WTC11 (cell line): ENCODE results near the gene SRD5A1. TPM values are rescaled to one million over a fixed set of nuclear protein-coding genes. Genes with fewer than 3 reads are reported as not detected.
A peak's percentile ranks its signal among the peaks of the same experiment; 100 is the strongest.

Experiments
- ATAC-seq: fragments of 200-7000 bp; cut with Tn5 transposase; 2 replicates; pipeline ENCODE4 v1.10.0; 2021; ENCODE audit warnings: mild to moderate bottlenecking, moderate library complexity
- CTCF ChIA-PET: fragments of 300-600 bp; sonication (Branson Sonifier 250); formaldehyde crosslinking; loops from one replicate; lab custom pipeline; 2021; ENCODE audit warnings: antibody characterized with exemption; lab: Charles Lee
- POLR2A ChIA-PET: fragments of 350-600 bp; sonication (Branson Sonifier 250); formaldehyde crosslinking; loops from one replicate; lab custom pipeline; 2021; ENCODE audit warnings: antibody characterized with exemption; lab: Charles Lee
- DNase-seq: peaks from one replicate; pipeline ENCODE4 v3.0.0; 2021; ENCODE audit warnings: low spot score
- H3K27ac Mint-ChIP-seq: 2 replicates; pipeline ENCODE4 v1.8.0; 2021; ENCODE audit warnings: mixed read lengths
- H3K27me3 Mint-ChIP-seq: 2 replicates; pipeline ENCODE4 v1.8.0; 2021; ENCODE audit warnings: low read depth, mild to moderate bottlenecking, moderate library complexity, mixed read lengths
- H3K36me3 Mint-ChIP-seq: 2 replicates; pipeline ENCODE4 v1.8.0; 2021; ENCODE audit warnings: mixed read lengths
- H3K4me1 Mint-ChIP-seq: 2 replicates; pipeline ENCODE4 v1.8.0; 2022; ENCODE audit warnings: mixed read lengths
- H3K4me3 Mint-ChIP-seq: 2 replicates; pipeline ENCODE4 v1.8.0; 2021; ENCODE audit warnings: mild to moderate bottlenecking, moderate library complexity, mixed read lengths
- H3K9me3 Mint-ChIP-seq: 2 replicates; pipeline ENCODE4 v1.8.0; 2021; ENCODE audit warnings: mixed read lengths
- ETV6 ChIP-seq: sonication (generic); formaldehyde crosslinking; IDR thresholded peaks from 2 replicates; pipeline ENCODE4 v1.8.1; 2022; ENCODE audit warnings: mild to moderate bottlenecking, missing genetic modification reagents
- GABPB1 ChIP-seq: sonication (generic); formaldehyde crosslinking; IDR thresholded peaks from 2 replicates; pipeline ENCODE4 v1.8.1; 2023; ENCODE audit warnings: mild to moderate bottlenecking, missing genetic modification reagents
- JAZF1 ChIP-seq: fragments of 250-450 bp; sonication (Bioruptor Pico); IDR thresholded peaks from 2 replicates; pipeline ENCODE4 v1.9.0; 2021; ENCODE audit warnings: moderate library complexity, mild to moderate bottlenecking, inconsistent platforms
- NR1H2 ChIP-seq: sonication (generic); formaldehyde crosslinking; IDR thresholded peaks from 2 replicates; pipeline ENCODE4 v1.9.0; 2021; ENCODE audit warnings: mild to moderate bottlenecking, moderate library complexity, missing genetic modification reagents
- NR2C2 ChIP-seq: sonication (generic); formaldehyde crosslinking; IDR thresholded peaks from 2 replicates; pipeline ENCODE4 v1.8.0; 2022; ENCODE audit warnings: mild to moderate bottlenecking, missing genetic modification reagents
- PRRX2 ChIP-seq: fragments of 250-450 bp; sonication (Bioruptor Pico); IDR thresholded peaks from 2 replicates; pipeline ENCODE4 v1.8.0; 2021; ENCODE audit warnings: mild to moderate bottlenecking
- RELA ChIP-seq: sonication (generic); formaldehyde crosslinking; IDR thresholded peaks from 2 replicates; pipeline ENCODE4 v1.8.1; 2022; ENCODE audit warnings: missing genetic modification reagents, mild to moderate bottlenecking, borderline replicate concordance
- TEAD1 ChIP-seq: sonication (generic); formaldehyde crosslinking; IDR thresholded peaks from 2 replicates; pipeline ENCODE4 v1.8.0; 2022; ENCODE audit warnings: mild to moderate bottlenecking, missing genetic modification reagents
- TP53 ChIP-seq: sonication (generic); formaldehyde crosslinking; IDR thresholded peaks from 2 replicates; pipeline ENCODE4 v1.8.1; 2023; ENCODE audit warnings: mild to moderate bottlenecking, missing genetic modification reagents
- ZBTB21 ChIP-seq: sonication (generic); formaldehyde crosslinking; IDR thresholded peaks from 2 replicates; pipeline ENCODE4 v1.8.1; 2023; ENCODE audit warnings: mild to moderate bottlenecking, missing genetic modification reagents, borderline replicate concordance
- ZNF232 ChIP-seq: sonication (generic); formaldehyde crosslinking; IDR thresholded peaks from 2 replicates; pipeline ENCODE4 v1.8.0; 2022; ENCODE audit warnings: mild to moderate bottlenecking, missing genetic modification reagents
- ZNF263 ChIP-seq: sonication (generic); formaldehyde crosslinking; IDR thresholded peaks from 2 replicates; pipeline ENCODE4 v1.8.1; 2022; ENCODE audit warnings: low read depth, mild to moderate bottlenecking, moderate library complexity, missing genetic modification reagents
- ZNF396 ChIP-seq: fragments of 250-450 bp; sonication (Bioruptor Pico); IDR thresholded peaks from 2 replicates; pipeline ENCODE4 v1.8.0; 2021; ENCODE audit warnings: mild to moderate bottlenecking, moderate library complexity, borderline replicate concordance
- ZNF416 ChIP-seq: fragments of 250-450 bp; sonication (Bioruptor Pico); IDR thresholded peaks from 2 replicates; pipeline ENCODE4 v1.9.0; 2021; ENCODE audit warnings: mild to moderate bottlenecking, inconsistent platforms
- total RNA-seq: library from RNA; stranded (reverse); gene quantifications from 3 replicates; pipeline ENCODE4 v1.2.3, GENCODE V29; 2021
- TF ChIP-seq, protein P1 (sequence below): sonication (generic); formaldehyde crosslinking; IDR thresholded peaks from 2 replicates; pipeline ENCODE4 v1.8.0; 2022; ENCODE audit warnings: mild to moderate bottlenecking, missing genetic modification reagents
- TF ChIP-seq, protein P2 (sequence below): sonication (generic); formaldehyde crosslinking; IDR thresholded peaks from 2 replicates; pipeline ENCODE4 v1.8.1; 2022; ENCODE audit warnings: mild to moderate bottlenecking, missing genetic modification reagents, moderate library complexity, borderline replicate concordance
- TF ChIP-seq, protein P3 (sequence below): sonication (generic); formaldehyde crosslinking; IDR thresholded peaks from 2 replicates; pipeline ENCODE4 v1.8.1; 2023; ENCODE audit warnings: mild to moderate bottlenecking, missing genetic modification reagents, moderate library complexity
- TF ChIP-seq, protein P4 (sequence below): sonication (generic); formaldehyde crosslinking; IDR thresholded peaks from 2 replicates; pipeline ENCODE4 v1.8.1; 2023; ENCODE audit warnings: mild to moderate bottlenecking, missing genetic modification reagents
- TF ChIP-seq, protein P5 (sequence below): sonication (generic); formaldehyde crosslinking; IDR thresholded peaks from 2 replicates; pipeline ENCODE4 v1.8.0; 2023; ENCODE audit warnings: missing genetic modification reagents
- TF ChIP-seq, protein P6 (sequence below): fragments of 250-450 bp; sonication (Bioruptor Pico); IDR thresholded peaks from 2 replicates; pipeline ENCODE4 v2.1.2; 2022; ENCODE audit warnings: mild to moderate bottlenecking, moderate library complexity
- TF ChIP-seq, protein P7 (sequence below): sonication (generic); formaldehyde crosslinking; IDR thresholded peaks from 2 replicates; pipeline ENCODE4 v1.8.1; 2023; ENCODE audit warnings: mild to moderate bottlenecking, moderate library complexity, missing genetic modification reagents
- TF ChIP-seq, protein P8 (sequence below): fragments of 250-450 bp; sonication (Bioruptor Pico); IDR thresholded peaks from 2 replicates; pipeline ENCODE4 v1.9.0; 2021; ENCODE audit warnings: moderate library complexity, mild to moderate bottlenecking, inconsistent platforms, borderline replicate concordance

The SRD5A1 gene
- total RNA-seq, 1 experiment from 2014 or later, result 36.9 TPM

DNA sequence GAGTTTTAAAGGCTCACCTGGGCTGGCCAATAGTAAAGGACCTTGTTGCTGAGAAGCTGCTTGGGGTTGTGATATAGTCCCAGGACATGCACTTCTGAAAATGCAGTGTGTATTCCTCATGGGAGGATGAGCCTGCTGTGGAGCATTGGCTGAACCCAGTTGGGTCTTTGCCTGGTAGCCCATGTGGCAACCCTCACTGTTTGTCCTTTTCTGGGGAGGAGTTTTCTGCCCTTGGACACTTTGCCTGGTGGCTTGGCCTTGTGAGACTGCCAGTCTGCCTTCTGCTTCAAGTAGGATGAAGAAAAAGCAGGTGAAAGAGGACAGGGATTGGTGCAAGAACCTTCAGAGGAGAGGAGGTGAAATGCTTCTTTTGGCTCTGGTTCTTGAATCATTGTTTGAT, 84.0 kb downstream of the SRD5A1 start:
- Mint-ChIP-seq H3K27ac (peak overlapping the region; percentile 11; the same call in 1 of the 2 replicates), H3K4me1 (peaks cover 67% of the 10 kb centered on the region), H3K9me3 (no peaks in the 10 kb centered on the region), H3K27me3 (no peaks in the 10 kb centered on the region), H3K36me3 (peaks cover 5% of the 10 kb centered on the region; the same call in 1 of the 2 replicates), H3K4me3 (no peak overlapping the region)
- CTCF ChIA-PET, result interaction anchor here (1.7 kb wide), 1 partner anchor 28 kb away, joined by 4 read pairs; no protein-coding TSS in a partner anchor
- POLR2A ChIA-PET, result no interaction called here
- ATAC-seq (no peak), DNase-seq (no peak)
- TF ChIP-seq GABPB1 (no peak), RELA (no peak), ETV6 (no peak), JAZF1 (CRISPR knock-in tag) (no peak), ZNF416 (CRISPR knock-in tag) (no peak), PRRX2 (CRISPR knock-in tag) (no peak), ZNF396 (CRISPR knock-in tag) (no peak), ZBTB21 (CRISPR knock-in tag) (no peak), ZNF232 (CRISPR knock-in tag) (no peak)
- TF ChIP-seq, protein P1, sequence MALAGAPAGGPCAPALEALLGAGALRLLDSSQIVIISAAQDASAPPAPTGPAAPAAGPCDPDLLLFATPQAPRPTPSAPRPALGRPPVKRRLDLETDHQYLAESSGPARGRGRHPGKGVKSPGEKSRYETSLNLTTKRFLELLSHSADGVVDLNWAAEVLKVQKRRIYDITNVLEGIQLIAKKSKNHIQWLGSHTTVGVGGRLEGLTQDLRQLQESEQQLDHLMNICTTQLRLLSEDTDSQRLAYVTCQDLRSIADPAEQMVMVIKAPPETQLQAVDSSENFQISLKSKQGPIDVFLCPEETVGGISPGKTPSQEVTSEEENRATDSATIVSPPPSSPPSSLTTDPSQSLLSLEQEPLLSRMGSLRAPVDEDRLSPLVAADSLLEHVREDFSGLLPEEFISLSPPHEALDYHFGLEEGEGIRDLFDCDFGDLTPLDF (CRISPR knock-in tag), result no peak
- TF ChIP-seq, protein P2, sequence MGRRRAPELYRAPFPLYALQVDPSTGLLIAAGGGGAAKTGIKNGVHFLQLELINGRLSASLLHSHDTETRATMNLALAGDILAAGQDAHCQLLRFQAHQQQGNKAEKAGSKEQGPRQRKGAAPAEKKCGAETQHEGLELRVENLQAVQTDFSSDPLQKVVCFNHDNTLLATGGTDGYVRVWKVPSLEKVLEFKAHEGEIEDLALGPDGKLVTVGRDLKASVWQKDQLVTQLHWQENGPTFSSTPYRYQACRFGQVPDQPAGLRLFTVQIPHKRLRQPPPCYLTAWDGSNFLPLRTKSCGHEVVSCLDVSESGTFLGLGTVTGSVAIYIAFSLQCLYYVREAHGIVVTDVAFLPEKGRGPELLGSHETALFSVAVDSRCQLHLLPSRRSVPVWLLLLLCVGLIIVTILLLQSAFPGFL (CRISPR knock-in tag), result no peak
- TF ChIP-seq, protein P3, sequence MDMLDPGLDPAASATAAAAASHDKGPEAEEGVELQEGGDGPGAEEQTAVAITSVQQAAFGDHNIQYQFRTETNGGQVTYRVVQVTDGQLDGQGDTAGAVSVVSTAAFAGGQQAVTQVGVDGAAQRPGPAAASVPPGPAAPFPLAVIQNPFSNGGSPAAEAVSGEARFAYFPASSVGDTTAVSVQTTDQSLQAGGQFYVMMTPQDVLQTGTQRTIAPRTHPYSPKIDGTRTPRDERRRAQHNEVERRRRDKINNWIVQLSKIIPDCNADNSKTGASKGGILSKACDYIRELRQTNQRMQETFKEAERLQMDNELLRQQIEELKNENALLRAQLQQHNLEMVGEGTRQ (CRISPR knock-in tag), result no peak

DNA sequence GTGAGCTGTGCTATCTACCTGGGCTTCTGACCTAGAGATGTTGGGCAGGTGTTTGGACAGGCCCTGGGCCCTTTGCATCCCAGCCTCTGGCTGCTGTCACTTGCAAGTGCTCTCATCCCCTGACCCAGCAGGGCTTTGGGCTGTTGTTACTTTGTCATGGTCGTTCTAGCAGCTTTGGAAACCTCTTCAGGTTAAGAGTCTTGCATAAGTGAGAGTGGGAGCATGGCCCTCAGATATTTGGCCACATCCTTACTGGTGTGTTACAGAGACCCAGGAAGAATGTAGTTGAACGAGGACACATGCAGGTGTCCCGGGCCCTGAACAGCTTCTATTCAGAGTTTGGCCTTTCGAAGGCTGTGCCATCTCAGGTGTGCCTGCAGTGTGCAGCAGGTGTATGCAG, 84.4 kb downstream of the SRD5A1 start:
- TF ChIP-seq ZNF263 (no peak), NR2C2 (CRISPR knock-in tag) (no peak), TP53 (CRISPR knock-in tag) (no peak), TEAD1 (CRISPR knock-in tag) (no peak)
- TF ChIP-seq, protein P1 (CRISPR knock-in tag), result no peak
- Mint-ChIP-seq H3K4me1 (peaks cover 71% of the 10 kb centered on the region), H3K9me3 (no peaks in the 10 kb centered on the region), H3K27me3 (no peaks in the 10 kb centered on the region), H3K27ac (peak overlapping the region; percentile 11; the same call in 1 of the 2 replicates), H3K4me3 (no peak overlapping the region), H3K36me3 (peaks cover 5% of the 10 kb centered on the region; the same call in 1 of the 2 replicates)
- ChIA-PET CTCF (interaction anchor here (1.7 kb wide), 1 partner anchor 28 kb away, joined by 4 read pairs; no protein-coding TSS in a partner anchor), POLR2A (no interaction called here)
- DNase-seq (no peak), ATAC-seq (no peak)

DNA sequence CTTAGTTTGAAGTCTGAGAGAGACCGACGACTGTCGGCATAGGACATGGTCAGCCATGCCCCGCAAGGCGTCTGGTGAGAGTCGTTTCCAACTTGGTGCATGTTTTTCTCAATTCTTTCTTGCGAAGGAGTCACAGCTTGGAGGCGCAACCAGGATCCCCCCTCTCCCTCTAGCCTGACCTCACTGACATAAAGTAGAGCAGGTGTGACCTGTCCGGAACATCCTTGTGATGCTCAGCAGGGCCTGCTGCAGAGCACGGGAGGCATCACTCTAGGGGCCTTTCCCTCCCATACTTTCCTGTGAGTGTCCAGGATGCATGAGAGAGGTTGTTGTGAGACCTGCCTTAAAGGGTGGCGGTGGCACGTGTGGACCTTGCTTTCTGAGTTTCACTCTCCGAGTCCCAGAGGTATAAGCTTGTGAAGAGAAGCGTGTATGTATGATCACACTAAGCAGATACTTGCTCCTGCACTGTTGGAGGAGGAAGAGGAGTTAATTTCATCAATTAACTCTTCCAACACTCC, 85.0 kb downstream of the SRD5A1 start:
- H3K4me1 Mint-ChIP-seq, result peaks cover 72% of the 10 kb centered on the region
- no peak overlapping the region for H3K4me3 Mint-ChIP-seq
- peaks cover 5% of the 10 kb centered on the region; the same call in 1 of the 2 replicates for H3K36me3 Mint-ChIP-seq
- H3K27ac Mint-ChIP-seq, result peak overlapping the region; percentile 25
- H3K27me3 Mint-ChIP-seq, result no peaks in the 10 kb centered on the region
- DNase-seq (no peak), ATAC-seq (no peak)
- no peaks in the 10 kb centered on the region for H3K9me3 Mint-ChIP-seq
- CTCF ChIA-PET, result interaction anchor here (1.7 kb wide), 1 partner anchor 27 kb away, joined by 4 read pairs; no protein-coding TSS in a partner anchor
- POLR2A ChIA-PET, result no interaction called here
- TF ChIP-seq, protein P4, sequence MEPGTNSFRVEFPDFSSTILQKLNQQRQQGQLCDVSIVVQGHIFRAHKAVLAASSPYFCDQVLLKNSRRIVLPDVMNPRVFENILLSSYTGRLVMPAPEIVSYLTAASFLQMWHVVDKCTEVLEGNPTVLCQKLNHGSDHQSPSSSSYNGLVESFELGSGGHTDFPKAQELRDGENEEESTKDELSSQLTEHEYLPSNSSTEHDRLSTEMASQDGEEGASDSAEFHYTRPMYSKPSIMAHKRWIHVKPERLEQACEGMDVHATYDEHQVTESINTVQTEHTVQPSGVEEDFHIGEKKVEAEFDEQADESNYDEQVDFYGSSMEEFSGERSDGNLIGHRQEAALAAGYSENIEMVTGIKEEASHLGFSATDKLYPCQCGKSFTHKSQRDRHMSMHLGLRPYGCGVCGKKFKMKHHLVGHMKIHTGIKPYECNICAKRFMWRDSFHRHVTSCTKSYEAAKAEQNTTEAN (CRISPR knock-in tag), result no peak
- TF ChIP-seq, protein P5, sequence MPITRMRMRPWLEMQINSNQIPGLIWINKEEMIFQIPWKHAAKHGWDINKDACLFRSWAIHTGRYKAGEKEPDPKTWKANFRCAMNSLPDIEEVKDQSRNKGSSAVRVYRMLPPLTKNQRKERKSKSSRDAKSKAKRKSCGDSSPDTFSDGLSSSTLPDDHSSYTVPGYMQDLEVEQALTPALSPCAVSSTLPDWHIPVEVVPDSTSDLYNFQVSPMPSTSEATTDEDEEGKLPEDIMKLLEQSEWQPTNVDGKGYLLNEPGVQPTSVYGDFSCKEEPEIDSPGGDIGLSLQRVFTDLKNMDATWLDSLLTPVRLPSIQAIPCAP (CRISPR knock-in tag), result no peak
- TF ChIP-seq, protein P6, sequence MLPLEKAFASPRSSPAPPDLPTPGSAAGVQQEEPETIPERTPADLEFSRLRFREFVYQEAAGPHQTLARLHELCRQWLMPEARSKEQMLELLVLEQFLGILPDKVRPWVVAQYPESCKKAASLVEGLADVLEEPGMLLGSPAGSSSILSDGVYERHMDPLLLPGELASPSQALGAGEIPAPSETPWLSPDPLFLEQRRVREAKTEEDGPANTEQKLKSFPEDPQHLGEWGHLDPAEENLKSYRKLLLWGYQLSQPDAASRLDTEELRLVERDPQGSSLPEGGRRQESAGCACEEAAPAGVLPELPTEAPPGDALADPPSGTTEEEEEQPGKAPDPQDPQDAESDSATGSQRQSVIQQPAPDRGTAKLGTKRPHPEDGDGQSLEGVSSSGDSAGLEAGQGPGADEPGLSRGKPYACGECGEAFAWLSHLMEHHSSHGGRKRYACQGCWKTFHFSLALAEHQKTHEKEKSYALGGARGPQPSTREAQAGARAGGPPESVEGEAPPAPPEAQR (CRISPR knock-in tag), result no peak
- TF ChIP-seq, protein P7, sequence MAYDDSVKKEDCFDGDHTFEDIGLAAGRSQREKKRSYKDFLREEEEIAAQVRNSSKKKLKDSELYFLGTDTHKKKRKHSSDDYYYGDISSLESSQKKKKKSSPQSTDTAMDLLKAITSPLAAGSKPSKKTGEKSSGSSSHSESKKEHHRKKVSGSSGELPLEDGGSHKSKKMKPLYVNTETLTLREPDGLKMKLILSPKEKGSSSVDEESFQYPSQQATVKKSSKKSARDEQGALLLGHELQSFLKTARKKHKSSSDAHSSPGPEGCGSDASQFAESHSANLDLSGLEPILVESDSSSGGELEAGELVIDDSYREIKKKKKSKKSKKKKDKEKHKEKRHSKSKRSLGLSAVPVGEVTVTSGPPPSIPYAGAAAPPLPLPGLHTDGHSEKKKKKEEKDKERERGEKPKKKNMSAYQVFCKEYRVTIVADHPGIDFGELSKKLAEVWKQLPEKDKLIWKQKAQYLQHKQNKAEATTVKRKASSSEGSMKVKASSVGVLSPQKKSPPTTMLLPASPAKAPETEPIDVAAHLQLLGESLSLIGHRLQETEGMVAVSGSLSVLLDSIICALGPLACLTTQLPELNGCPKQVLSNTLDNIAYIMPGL (CRISPR knock-in tag), result no peak
- no peak for TF ChIP-seq PRRX2 (CRISPR knock-in tag)
- no peak for TF ChIP-seq NR1H2 (CRISPR knock-in tag)
- TF ChIP-seq, protein P8, sequence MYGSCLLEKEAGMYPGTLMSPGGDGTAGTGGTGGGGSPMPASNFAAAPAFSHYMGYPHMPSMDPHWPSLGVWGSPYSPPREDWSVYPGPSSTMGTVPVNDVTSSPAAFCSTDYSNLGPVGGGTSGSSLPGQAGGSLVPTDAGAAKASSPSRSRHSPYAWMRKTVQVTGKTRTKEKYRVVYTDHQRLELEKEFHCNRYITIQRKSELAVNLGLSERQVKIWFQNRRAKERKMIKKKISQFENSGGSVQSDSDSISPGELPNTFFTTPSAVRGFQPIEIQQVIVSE (CRISPR knock-in tag), result no peak
